RPMI7951 (cell line): ENCODE data around the gene ZNF70. TPM values are rescaled to one million over a fixed set of nuclear protein-coding genes. Genes with fewer than 3 reads are reported as not detected.

ENCODE experiments used
- DNase-seq: peaks from one replicate; pipeline ENCODE4 v3.0.0-alpha.2; 2012; ENCODE audit warnings: low read depth
- total RNA-seq: library from RNA; depleted of rRNA; stranded (reverse); fragments of >200 nt; shearing (Covaris generic); gene quantifications from 2 replicates; pipeline ENCODE4 v1.2.3, GENCODE V29; 2014

The ZNF70 gene
- total RNA-seq, 1 experiment from 2014 or later = 1.8 TPM

DNA sequence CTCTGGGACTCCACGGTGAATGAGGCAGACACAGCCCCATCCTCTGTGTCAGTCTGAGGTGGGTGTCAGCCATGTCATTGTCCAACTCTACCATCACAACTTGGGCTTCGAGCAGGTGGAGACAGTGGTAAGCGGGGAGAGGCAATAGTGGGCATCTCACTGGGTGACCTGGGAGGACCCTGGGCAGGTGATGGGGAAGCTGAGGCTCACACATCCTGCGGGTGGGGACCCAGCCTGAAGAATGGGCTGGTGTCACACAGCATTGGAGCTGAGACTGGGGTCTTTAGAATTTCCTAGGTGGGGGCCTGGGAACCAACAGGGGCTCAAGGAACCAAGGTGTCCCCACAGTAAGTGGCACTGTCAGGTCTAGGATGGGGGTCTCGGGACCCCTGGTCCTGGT is 28.8 kb upstream of the ZNF70 start:
- no peak for DNase-seq

GRCh38 chr22:23779083-23779482 is 28.2 kb upstream of the ZNF70 start:
- DNase-seq = no peak

DNA sequence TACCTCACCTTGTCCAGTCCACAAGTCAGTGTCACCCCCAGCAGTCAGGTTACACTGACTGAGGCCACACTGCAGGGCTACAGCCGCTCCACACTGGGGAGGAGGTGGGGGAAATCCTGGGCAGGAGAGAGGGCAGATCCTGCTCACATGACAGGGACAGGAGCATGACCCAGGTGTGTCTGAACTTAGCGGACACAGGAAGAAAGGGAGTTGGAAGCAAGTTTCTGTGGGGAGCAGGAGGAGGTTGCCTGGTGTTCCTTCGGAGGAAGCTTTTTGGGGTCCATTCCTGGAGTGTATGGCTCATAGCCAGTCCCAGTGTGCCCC is 27.6 kb upstream of the ZNF70 start:
- no peak for DNase-seq

GRCh38 chr22:23777776-23778576 is 27.1 kb upstream of the ZNF70 start:
- DNase-seq = no peak

GRCh38 chr22:23775779-23776375 is 25.0 kb upstream of the ZNF70 start:
- DNase-seq = no peak

- peak; percentile 75 for DNase-seq
These were observed 24.1 kb upstream of the ZNF70 start for GRCh38 chr22:23774922-23775436.

- DNase-seq = no peak
These were observed 23.4 kb upstream of the ZNF70 start for GRCh38 chr22:23774114-23774921.

- DNase-seq = no peak
These were observed 22.7 kb upstream of the ZNF70 start for GRCh38 chr22:23773483-23774113.

GRCh38 chr22:23772649-23773473 is 21.9 kb upstream of the ZNF70 start, which contains the start of gene MMP11:
MMP11 (plus strand) TSS chr22:23772849; CDS start chr22:23772871, 22 bp downstream.
- DNase-seq = peak; percentile 61

DNA sequence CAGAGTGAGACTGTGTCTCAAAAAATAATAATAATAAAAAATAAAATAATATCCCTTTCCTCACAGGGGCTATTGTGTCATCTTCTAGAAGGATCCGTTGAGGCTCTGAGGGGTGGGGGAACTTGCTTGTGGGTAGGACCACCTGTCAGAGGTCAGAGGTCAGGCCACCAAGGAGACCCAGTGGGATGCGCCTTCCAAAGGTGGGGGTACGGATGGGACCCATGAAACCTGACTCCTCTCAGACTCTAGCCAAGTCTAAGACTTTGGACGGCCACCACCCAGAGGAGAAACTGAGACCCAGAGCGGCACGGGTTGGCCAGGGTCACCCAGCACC is 21.4 kb upstream of the ZNF70 start:
- no peak for DNase-seq

GRCh38 chr22:23769321-23769965 is 18.5 kb upstream of the ZNF70 start:
- no peak for DNase-seq

DNA sequence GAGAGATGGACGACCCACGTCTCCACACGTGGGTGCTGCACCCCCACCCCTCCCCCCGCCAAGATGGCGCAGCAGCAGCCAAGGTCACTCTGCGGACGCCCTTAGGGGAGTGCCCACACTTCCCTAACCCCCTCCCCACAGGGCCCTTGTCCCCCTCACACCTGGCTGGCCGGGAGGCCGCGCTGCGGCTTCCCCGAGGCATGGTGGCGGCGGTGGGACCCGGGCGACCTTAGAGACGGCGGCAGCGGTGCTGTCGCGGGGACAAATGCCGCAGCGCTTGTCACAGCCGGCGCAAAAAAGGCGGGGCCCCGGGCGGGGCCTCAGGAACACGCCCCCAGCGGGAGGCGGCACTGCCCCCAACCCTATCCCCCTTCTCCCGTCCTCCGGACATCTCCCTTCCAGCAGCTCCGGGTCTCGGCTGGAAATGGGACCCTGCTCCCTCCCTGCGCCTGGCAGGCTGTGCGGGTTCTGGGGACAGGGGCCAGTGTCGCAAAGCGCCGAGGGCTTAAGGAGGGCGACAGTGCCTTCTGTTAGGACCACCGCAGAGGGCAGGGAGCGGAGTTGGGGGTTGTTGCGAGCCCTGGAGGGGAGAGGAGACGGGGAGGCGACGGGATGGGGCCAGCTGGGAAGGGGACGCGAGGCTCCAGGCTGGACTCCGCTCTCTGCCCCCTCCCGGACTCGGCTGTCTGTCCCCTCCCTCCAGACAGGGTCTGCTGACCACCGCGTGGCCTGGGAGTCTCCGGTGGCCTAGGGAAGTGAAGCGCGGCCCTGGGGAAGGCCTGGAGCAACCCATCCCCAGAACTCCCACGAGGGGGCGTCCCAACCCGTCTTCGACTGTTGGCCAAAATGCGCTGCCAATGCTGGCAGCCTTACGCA is 17.0 kb upstream of the ZNF70 start, which contains the start of gene CHCHD10:
Gene CHCHD10 (minus strand): TSS at position 300 of the 876 bp plus-strand sequence. CDS start 98 bp downstream, at position 202.
- peak; percentile 62 for DNase-seq

- DNase-seq = no peak
These were observed 16.4 kb upstream of the ZNF70 start for GRCh38 chr22:23767303-23767672.

DNA sequence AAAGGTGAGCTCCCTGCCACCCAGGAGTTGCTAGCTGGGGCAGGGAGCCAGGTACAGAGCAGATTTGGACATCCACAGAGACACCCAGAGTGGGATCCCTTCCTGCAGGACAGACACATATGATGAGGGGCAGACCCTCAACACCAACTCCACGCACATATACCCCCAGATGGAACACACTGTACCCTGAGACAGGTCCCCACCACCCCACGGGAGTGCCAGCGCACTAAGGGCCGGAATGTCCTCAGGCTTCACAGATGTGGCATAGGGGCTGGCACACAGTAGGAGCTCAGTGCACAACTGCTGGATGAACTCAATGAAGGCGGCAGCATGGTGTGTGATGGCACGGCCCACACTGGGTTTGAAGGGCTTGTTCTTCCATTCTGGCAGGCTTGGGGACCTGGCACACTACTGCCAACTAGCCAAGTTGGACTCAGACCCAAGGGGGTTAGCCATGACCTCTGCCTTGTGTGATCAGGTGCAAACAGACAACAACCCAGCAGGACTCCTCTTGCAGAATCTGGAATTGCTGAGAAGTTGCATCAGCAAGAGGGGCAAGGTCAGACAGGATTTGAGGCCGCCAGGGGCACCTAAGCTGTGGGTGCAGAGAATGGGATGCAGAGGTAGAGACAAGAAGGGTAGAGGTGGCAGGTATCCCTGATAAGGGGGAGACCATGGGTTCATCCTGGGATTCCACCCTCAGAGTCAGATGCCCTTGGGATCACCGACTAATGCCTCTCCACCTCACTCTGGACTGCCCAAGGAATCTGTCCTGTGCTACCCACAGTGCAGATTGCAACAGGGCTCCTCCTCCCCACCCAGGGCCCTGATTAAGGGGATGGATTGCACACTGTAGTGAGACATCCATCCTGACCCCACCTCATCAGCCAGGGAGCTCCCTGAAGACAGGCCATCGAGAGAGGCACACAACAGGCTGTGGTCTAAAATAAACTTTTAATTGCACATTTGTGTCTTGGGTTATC is 14.3 kb upstream of the ZNF70 start:
- no peak for DNase-seq

DNA sequence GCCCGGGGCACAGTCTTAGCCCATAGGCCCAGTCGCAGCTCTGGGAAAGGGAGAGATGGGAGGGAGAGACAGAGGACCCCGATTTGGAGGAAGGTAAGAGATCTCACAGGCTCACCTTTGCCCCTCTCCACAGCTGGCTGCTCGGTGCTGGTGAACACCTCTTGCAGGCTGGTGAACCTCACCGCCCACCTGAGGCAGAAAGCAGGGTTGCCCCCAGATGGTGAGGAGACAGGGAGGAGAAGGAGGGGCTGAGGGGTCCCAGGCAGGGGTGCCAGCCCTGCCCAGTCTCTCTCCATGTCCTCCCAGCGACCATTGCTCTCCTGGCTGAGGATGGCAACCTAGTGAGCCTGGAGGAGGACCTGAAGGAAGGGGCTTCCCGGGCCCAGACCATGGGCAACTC is 13.0 kb upstream of the ZNF70 start:
- DNase-seq = no peak

GRCh38 chr22:23763579-23763945 is 12.7 kb upstream of the ZNF70 start:
- no peak for DNase-seq

DNA sequence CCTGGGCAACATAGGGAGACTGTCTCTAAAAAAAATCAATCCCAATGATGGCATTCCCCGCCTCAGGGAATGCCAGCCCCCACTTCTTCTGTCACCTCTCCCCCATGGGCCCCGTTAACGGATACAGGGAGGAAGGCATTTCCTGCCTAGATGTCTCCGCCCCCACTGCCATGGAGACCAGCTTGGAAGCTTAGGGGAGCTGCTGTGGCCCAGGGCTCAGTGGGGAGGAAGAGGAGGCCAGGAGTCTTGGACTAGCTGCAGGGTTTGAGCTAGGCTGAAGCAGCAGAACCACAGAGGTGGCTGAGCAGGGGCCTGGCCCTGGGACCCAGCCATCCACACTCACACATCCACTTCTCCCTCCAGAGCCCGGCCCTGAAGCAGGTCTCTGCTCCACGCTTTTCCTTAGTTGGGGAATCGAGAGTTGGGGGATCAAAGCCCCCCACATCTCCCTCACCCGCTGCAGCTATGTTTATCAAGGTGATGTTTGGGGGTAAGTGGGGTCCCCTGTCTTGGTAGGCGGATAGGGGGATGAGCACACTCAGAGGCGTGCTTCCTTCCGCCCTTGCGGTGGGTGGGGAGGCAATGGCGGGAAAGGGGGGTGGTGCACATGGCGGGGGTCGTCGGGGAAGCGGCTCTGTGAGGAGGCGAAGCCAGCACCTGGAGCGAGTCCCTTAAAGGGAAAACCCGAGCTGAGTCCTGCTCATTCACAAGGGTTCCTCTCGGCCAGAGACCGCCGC is 12.1 kb upstream of the ZNF70 start, which contains the start of gene C22orf15:
Gene C22orf15 (plus strand): TSS at position 149 of the 737 bp plus-strand sequence. CDS start 317 bp downstream, at position 466.
- no peak for DNase-seq

DNA sequence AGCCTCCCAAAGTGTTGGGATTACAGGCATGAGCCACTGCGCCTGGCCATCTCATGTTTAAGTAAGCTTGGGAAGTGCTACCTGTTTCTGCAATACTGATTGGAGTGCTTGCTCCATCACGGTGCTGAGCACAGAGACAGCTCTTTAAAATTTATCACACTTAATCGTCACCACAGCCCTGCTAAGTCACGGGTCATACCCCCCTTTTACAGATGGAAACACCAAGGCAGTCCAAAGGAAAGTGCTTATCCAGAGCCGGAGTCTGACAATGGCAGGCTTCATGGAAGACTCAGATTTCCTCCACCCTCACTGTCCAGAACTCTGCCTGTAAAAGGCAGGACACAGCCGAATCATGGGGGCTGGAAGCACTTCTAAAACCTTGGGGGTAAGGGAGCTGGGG is 9.1 kb upstream of the ZNF70 start:
- no peak for DNase-seq
